ENCODE results near the gene SLC8B1. TPM values are rescaled to one million over a fixed set of nuclear protein-coding genes. Genes with fewer than 3 reads are reported as not detected.

SLC8B1 gene
- total RNA-seq, 1 experiment from 2014 or later = 5.1 TPM

Small RNAs within 50 kb of the gene (small RNA-seq; reads per million reads assigned to genes)
- 0 reads per million in 2 experiments for gene MIR6762

Other genes starting within 250 kb of the SLC8B1 start
- 0.74 and 0.85 TPM in 2 replicates for gene RASAL1, start 199.3 kb downstream of the SLC8B1 start, total RNA-seq (2014; rRNA removed; shearing (Covaris generic))
- not detected in 2 replicates for gene CFAP73, start 185.4 kb downstream of the SLC8B1 start, total RNA-seq (2014; rRNA removed; shearing (Covaris generic))
- 60.4 and 73.4 TPM in 2 replicates for gene DDX54, start 149.6 kb downstream of the SLC8B1 start, total RNA-seq (2014; rRNA removed; shearing (Covaris generic))
- 38.8 and 39.1 TPM in 2 replicates for gene RITA1, start 149.4 kb downstream of the SLC8B1 start, total RNA-seq (2014; rRNA removed; shearing (Covaris generic))
- gene TPCN1, start 113.6 kb downstream of the SLC8B1 start, total RNA-seq (2014; rRNA removed; shearing (Covaris generic)) = 14.3 and 16.3 TPM in 2 replicates
- gene PLBD2, start 23.5 kb upstream of the SLC8B1 start, total RNA-seq (2014; rRNA removed; shearing (Covaris generic)) = 28.3 and 30.2 TPM in 2 replicates
- not detected in 2 replicates for gene SDS, start 68.8 kb upstream of the SLC8B1 start, total RNA-seq (2014; rRNA removed; shearing (Covaris generic))
- gene SDSL, start 87.3 kb upstream of the SLC8B1 start, total RNA-seq (2014; rRNA removed; shearing (Covaris generic)) = 8.3 and 8.6 TPM in 2 replicates
- gene LHX5, start 136.8 kb upstream of the SLC8B1 start, total RNA-seq (2014; rRNA removed; shearing (Covaris generic)) = 0.03 TPM in 1 of 2 replicates, not detected in the other

Data from SK-MEL-5 (cell line).